HG03097 (cell line): ENCODE measurements around the gene TCF12.
"Not testable (repeated sequence)": the region's sequence is repeated elsewhere in the genome, so short reads cannot be mapped to it uniquely, and the experiment has no call there.

Experiments
- ATAC-seq: cut with Tn5 transposase; IDR thresholded peaks from one replicate; pipeline ENCODE4 v1.9.1; 2021; ENCODE audit not compliant: unreplicated experiment, low FRiP score

TCF12 gene

GRCh38 chr15:57010724-57011123 is 92.3 kb downstream of the TCF12 start:
- ATAC-seq = no peak

DNA sequence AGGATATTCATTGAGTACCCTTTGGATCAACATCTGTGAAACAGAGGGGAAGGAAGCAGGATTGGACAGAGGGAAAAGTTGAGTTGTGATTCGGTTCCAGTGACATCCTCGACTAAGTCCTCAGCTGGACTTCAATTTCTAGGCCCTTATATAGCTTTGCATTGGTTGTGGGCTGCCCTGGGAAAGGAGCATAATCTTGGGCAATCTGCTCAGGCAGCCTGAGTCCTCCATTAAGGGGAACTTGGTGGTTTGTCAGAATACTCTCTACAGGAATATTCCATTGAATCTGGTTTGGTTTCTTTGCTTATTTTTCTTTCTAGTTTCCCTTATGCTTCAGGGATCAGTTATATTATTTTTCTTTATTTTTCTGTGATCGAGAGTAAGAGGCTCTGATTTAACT is 94.1 kb downstream of the TCF12 start:
- no peak for ATAC-seq

GRCh38 chr15:57014896-57015295 is 96.5 kb downstream of the TCF12 start:
- ATAC-seq = not testable (repeated sequence)

- ATAC-seq = no peak
Observed at GRCh38 chr15:57015360-57015759, 96.9 kb downstream of the TCF12 start.

GRCh38 chr15:57015897-57016296 is 97.5 kb downstream of the TCF12 start:
- no peak for ATAC-seq

- ATAC-seq = no peak
Observed at GRCh38 chr15:57017024-57017423, 98.6 kb downstream of the TCF12 start.

- no peak for ATAC-seq
Observed at GRCh38 chr15:57018151-57018550, 99.7 kb downstream of the TCF12 start.

GRCh38 chr15:57019496-57020160 is 101.2 kb downstream of the TCF12 start:
- ATAC-seq = no peak

- ATAC-seq = no peak
Observed at GRCh38 chr15:57025264-57025926, 107.0 kb downstream of the TCF12 start.

GRCh38 chr15:57026016-57026592 is 107.7 kb downstream of the TCF12 start:
- no peak for ATAC-seq

DNA sequence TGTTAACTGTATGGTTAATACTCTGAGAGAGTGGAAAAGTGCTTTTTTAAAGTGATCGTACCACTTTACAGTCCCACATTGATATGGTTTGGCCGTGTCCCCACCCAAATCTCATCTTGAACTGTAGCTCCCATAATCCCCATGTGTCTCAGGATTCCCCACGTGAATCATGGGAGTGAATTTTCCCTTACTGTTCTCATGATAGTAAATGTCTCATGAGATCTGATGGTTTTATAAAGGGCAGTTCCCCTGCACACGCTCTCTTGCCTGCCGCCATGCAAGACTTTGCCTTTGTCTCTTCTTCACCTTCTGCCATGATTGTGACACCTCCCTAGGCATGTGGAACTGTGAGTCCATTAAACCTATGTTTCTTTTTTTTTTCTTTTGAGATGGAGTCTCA is 109.2 kb downstream of the TCF12 start:
- no peak for ATAC-seq

GRCh38 chr15:57028176-57028575 is 109.7 kb downstream of the TCF12 start:
- ATAC-seq = no peak

GRCh38 chr15:57030011-57030410 is 111.6 kb downstream of the TCF12 start:
- no peak for ATAC-seq

DNA sequence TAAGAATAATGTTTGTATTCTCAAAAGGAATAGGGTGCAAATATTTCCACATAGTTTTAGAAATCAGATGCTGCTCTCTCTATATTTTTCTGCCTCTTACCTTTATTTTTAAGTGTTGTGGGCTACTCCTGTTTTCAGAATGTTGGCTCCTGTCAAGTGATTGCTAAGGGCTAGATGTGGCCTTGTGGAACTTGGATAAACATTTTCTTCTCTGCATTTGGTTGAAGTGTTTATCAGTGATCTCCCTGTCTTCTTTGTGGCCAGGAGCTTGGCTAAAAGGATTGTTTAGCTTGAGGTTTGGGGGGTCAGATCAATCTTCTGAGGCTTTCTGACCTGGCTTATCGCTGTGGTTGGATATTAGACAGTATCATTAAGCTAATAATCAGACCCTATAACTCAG is 112.6 kb downstream of the TCF12 start:
- ATAC-seq = no peak

DNA sequence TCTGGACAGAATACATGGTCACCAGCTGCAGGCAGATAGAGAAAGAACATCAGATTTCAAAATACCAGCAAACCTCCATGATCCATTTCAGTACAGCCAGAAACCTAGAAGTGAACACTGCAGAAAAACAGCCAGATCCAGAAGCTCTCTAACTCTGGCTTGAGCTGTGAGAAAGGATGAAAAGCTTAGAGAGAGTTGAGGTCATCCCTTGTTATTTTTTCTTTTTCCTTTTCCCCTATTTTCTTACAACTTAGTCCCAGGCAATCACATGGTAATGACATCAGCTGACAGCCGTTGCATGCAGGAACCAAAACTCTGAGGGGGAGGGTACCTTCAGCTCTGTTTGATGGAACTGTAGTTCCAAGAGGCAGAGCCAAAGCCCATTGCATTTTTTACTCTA is 113.2 kb downstream of the TCF12 start:
- no peak for ATAC-seq

- no peak for ATAC-seq
Observed at GRCh38 chr15:57032338-57032737, 113.9 kb downstream of the TCF12 start.

DNA sequence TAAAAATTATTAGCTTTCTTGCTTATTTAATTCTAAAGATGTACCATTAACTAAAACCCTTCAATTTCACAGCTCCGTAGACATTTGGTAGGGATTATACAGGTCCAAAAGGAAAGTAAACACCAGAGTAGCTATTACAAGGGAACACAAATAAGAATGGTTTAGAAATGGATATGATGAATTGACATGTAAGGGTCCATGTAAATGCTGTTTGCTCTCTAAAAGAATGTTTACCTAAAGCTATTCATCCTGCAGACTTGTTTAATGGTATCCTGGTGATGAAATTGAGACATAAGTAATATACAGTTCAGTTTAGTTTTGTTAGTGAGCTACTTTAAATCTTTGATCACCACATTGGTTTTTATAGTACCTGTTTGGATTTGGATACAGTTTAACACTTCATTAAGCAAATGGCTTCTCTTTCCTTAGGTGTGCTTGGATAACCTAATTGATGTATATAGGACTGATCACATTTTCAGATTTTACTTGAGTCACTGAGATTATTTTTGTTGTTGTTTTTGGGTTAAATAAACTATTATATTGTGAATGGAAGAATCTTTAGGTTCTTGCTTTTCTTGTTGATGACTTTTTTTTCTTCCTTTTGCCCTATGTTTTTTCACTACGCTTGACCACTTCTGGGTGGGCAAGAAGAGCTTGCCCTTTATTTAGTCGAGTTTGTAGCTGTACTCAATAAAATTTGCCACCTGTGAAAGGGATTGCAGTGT is 115.4 kb downstream of the TCF12 start:
- ATAC-seq = no peak

DNA sequence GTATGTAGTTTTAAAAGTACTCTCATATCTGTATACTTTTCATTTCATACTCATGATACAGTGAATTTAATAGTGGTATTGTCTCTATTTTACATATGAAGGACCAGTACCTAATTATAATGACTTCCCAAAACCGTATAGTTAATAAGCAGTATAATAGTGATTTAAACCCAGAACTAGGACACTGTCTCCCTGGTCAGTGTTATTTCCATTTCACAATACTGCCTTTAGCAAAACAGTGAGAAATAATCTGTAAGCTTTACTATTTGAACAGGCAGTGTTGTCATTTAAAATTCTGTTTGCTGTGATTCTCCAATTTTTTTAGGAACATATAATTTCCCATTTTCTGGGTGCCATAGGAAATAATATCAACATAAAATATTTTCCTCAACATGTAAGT is 116.2 kb downstream of the TCF12 start:
- ATAC-seq = no peak

DNA sequence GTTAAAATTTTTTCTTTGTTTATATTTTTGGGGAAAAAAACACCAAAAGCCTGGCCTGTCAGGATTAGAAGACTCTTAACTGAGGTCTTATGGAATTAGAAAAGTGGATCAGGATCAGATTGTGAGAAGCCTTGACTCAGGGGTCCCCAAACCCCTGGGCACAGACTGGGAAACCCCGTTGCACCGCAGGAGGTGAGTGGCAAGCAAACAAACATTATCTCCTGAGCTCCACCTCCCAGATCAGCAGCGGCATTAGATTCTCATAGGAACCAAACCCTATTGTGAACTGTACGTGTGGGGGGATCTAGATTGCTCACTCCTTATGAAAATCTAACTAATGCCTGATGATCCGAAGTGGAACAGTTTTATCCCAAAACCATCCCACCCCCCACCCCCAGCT is 117.2 kb downstream of the TCF12 start:
- no peak for ATAC-seq

- no peak for ATAC-seq
Observed at GRCh38 chr15:57036352-57036751, 117.9 kb downstream of the TCF12 start.

DNA sequence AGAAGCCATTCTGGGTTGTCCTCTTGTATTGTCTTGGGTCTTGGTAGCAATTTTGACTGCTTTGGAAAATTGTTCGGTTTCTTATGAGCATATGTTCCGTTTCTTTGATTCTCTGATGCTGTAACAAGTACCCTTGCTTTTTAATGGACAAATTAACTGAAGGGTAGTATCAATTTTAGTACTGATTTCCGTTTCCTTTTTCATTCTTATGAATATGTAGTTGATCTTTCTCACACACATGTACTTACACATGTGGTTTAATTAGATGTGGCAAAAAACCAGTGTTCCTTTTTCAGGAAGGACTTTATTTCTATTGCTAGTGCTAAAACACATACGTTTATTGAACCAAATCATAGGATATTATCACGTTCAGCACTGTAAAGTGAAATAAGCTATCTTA is 119.1 kb downstream of the TCF12 start:
- ATAC-seq = no peak
